Fibroblast of mammary gland (primary cell): ENCODE results near the gene LRRC4C.

ENCODE experiments used
- DNase-seq: peaks from one replicate; pipeline ENCODE4 v3.0.0-alpha.2; 2010; ENCODE audit warnings: low read depth
- H3K4me3 ChIP-seq: 2 replicates; pipeline ENCODE4 v1.5.1; 2011; ENCODE audit warnings: low read depth, mild to moderate bottlenecking, low read length, moderate library complexity; ENCODE audit not compliant: control insufficient read depth
- CTCF ChIP-seq: conservative IDR thresholded peaks from 2 replicates; pipeline ENCODE4 v1.5.1; 2011; ENCODE audit warnings: low read depth, low read length, inconsistent platforms; ENCODE audit not compliant: control insufficient read depth, insufficient read depth

LRRC4C gene

DNA sequence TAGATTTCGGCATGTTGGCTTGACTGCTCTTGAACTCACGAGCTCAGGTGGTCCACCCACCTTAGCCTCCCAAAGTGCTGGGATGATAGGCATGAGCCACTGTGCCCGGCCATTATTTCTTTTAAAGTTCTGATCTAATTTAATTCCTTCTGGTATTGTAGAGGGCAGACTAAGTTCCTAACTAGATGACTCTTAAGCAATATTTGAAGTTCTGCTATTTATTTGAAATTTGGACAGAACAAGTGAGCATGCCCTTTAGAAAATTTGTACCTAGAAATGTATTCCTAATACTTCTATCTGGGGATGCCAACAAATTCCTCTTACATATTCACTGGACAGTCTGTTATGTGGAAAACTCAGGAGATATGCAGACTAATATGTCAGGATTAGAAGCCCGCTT, 746.4 kb downstream of the LRRC4C start:
- H3K4me3 ChIP-seq = no peak overlapping the region
- no peak for DNase-seq
- TF ChIP-seq CTCF = no peak

GRCh38 chr11:40701027-40701426, 758.4 kb downstream of the LRRC4C start:
- TF ChIP-seq CTCF = no peak
- H3K4me3 ChIP-seq = no peak overlapping the region
- DNase-seq = no peak

- no peak for TF ChIP-seq CTCF
- no peak overlapping the region for H3K4me3 ChIP-seq
- DNase-seq = no peak
Measured at GRCh38 chr11:40689823-40690222, 769.6 kb downstream of the LRRC4C start.

GRCh38 chr11:40688369-40688768, 771.1 kb downstream of the LRRC4C start:
- DNase-seq = no peak
- TF ChIP-seq CTCF = no peak

DNA sequence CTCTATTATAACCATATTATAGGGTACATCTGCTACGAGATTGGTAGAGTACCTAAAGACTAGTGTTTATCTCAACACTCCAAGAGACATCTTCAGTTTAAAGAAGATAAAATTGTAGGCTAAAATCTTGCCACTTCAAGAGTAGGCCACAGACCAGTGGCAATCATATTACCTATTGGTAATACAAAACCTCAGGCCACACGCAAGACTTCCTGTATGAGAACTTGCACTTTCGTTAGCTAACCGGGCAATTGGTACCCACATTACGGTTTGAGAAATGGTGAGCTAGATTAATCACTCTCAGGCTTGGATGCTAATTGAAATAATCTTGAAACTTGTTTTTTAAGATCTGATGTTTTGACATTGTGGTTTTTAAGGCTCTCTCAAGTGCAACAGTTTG, 772.7 kb downstream of the LRRC4C start:
- DNase-seq = no peak
- no peak overlapping the region for H3K4me3 ChIP-seq
- no peak for TF ChIP-seq CTCF

More at GRCh38 chr11:40688369-40688768, 771.1 kb downstream of the LRRC4C start:
- H3K4me3 ChIP-seq = no peak overlapping the region

GRCh38 chr11:40683010-40683409, 776.4 kb downstream of the LRRC4C start:
- no peak overlapping the region for H3K4me3 ChIP-seq
- TF ChIP-seq CTCF = no peak
- no peak for DNase-seq

DNA sequence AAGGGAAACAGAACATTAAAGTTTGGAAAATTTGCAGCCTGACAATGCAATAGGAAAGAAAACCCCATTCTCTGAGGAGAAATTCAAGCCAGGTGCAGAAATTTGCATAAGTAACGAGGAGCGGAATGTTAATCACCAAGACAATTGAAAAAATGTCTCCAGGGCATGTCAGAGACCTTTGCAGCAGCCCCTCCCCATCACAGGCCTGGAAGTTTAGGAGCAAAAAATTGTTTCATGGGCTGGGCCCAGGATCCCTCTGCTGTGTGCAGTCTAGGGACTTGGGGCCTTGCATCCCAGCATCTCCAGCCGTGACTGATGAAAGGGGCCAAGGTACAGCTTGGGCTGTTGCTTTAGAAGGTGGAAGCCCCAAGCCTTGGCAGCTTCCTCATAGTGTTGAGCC, 780.2 kb downstream of the LRRC4C start:
- TF ChIP-seq CTCF = no peak

More for the DNA sequence above, 780.2 kb downstream of the LRRC4C start:
- DNase-seq = no peak
- no peak overlapping the region for H3K4me3 ChIP-seq
